HL-60 (cell line): ENCODE results near the gene SNRPA.
A peak's percentile ranks its signal among the peaks of the same experiment; 100 is the strongest.

ENCODE experiments used
- DNase-seq, 2 experiments: peaks; one replicate each; pipeline ENCODE4 v3.0.0-alpha.2; 2010 to 2020; ENCODE audit warnings: low read depth in 1 of 2, low spot score in 1 of 2
- H3K27ac ChIP-seq: fragments of 250-450 bp; sonication (Bioruptor Pico); replicated peaks from 2 replicates; pipeline ENCODE4 v1.5.1; 2020; ENCODE audit warnings: mild to moderate bottlenecking, moderate library complexity
- H3K27me3 ChIP-seq: fragments of 250-450 bp; sonication (Bioruptor Pico); 2 replicates; pipeline ENCODE4 v1.5.1; 2021; ENCODE audit warnings: mild to moderate bottlenecking, moderate library complexity; ENCODE audit not compliant: insufficient read depth, poor library complexity, severe bottlenecking
- H3K4me3 ChIP-seq: replicated peaks from 2 replicates; pipeline ENCODE4 v1.5.1; 2011; ENCODE audit warnings: mild to moderate bottlenecking, control low read depth, low read length; ENCODE audit not compliant: insufficient read depth
- CTCF ChIP-seq: IDR thresholded peaks from one replicate; pipeline ENCODE4 v1.5.1; 2011; ENCODE audit warnings: low read length, control low read depth, inconsistent platforms; ENCODE audit not compliant: insufficient read depth
- GABPA ChIP-seq: IDR thresholded peaks from 2 replicates; pipeline ENCODE4 v1.6.1; 2012; ENCODE audit warnings: low read depth
- POLR2AphosphoS5 ChIP-seq: IDR thresholded peaks from 2 replicates; pipeline ENCODE4 v1.6.1; 2012; ENCODE audit warnings: low read depth
- REST ChIP-seq: IDR thresholded peaks from 2 replicates; pipeline ENCODE4 v1.6.1; 2012; ENCODE audit warnings: low read depth; ENCODE audit not compliant: insufficient replicate concordance
- SPI1 ChIP-seq: IDR thresholded peaks from 2 replicates; pipeline ENCODE4 v1.6.1; 2012; ENCODE audit warnings: low read depth, mild to moderate bottlenecking, borderline replicate concordance

The SNRPA gene

GRCh38 chr19:40776932-40777644 lies 26.1 kb downstream of the SNRPA start:
- peak; percentile 74 to 98 for DNase-seq
- TF ChIP-seq REST (no peak), POLR2AphosphoS5 (peak; percentile 78), GABPA (no peak), SPI1 (peak; percentile 24; the same call in 1 of the 2 replicates), CTCF (no peak)
- peak overlapping the region; percentile 84 for H3K27ac ChIP-seq
- H3K27me3 ChIP-seq, result no peaks in the 10 kb centered on the region
- peak overlapping the region; percentile 84 for H3K4me3 ChIP-seq

- no peak for TF ChIP-seq REST
- TF ChIP-seq POLR2AphosphoS5, result no peak
- TF ChIP-seq GABPA, result no peak
- TF ChIP-seq CTCF, result no peak
- TF ChIP-seq SPI1, result no peak
- Histone ChIP-seq H3K27ac (peak overlapping the region; percentile 84), H3K27me3 (no peaks in the 10 kb centered on the region), H3K4me3 (peak overlapping the region; percentile 84)
- DNase-seq, result no peak
Measured at GRCh38 chr19:40777645-40777936, 26.6 kb downstream of the SNRPA start.

GRCh38 chr19:40777937-40778705 lies 27.1 kb downstream of the SNRPA start, which contains the start of gene RAB4B:
RAB4B (plus strand) TSS chr19:40778247; CDS start chr19:40778376, 129 bp downstream.
- DNase-seq, result peak; percentile 99 to 100
- H3K4me3 ChIP-seq, result peak within 1 kb of the TSS; percentile 84
- peak; percentile 62 for TF ChIP-seq POLR2AphosphoS5
- TF ChIP-seq GABPA, result 0 out of 2 replicates have a peak, but pooled peaks have one; percentile 24
- no peak for TF ChIP-seq CTCF
- TF ChIP-seq SPI1, result peak; percentile 64; the same call in 1 of the 2 replicates
- no peak for TF ChIP-seq REST
- no peaks in the 10 kb centered on the region for H3K27me3 ChIP-seq
- H3K27ac ChIP-seq, result peak within 1 kb of the TSS; percentile 84
